Activated CD8-positive, alpha-beta memory T cell treated with anti-CD3 and anti-CD28 coated beads, Interleukin-2, amount 50 U/mL, for 48 hours (primary cell): ENCODE data around the gene RER1.
A peak's percentile ranks its signal among the peaks of the same experiment; 100 is the strongest.
"Not testable (repeated sequence)": the region's sequence is repeated elsewhere in the genome, so short reads cannot be mapped to it uniquely, and the experiment has no call there.

Source experiments
- DNase-seq: peaks from one replicate; pipeline ENCODE4 v3.0.0-alpha.2; 2020

The RER1 gene

DNA sequence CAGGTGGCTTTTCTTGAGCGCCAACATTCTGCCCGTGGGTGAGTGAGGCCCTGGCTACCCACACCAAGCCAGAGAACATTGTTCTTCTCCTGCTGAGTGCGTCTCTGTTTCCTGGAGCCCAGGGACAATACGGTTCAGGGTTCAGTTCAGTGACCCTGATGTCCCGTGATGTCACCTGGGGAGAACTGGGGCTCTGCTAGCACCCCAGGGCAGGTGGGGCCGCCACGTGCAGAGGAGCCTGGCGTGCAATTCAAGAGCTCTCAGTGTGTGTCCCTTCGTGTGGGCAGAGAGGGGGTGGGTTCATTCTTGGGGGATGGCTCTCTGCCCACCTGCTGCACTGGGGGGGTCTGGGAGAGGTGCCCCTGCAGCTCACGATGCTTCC, 38.9 kb downstream of the RER1 start:
- no peak for DNase-seq

- no peak for DNase-seq
These were observed 39.5 kb downstream of the RER1 start for GRCh38 chr1:2431103-2431502.

DNA sequence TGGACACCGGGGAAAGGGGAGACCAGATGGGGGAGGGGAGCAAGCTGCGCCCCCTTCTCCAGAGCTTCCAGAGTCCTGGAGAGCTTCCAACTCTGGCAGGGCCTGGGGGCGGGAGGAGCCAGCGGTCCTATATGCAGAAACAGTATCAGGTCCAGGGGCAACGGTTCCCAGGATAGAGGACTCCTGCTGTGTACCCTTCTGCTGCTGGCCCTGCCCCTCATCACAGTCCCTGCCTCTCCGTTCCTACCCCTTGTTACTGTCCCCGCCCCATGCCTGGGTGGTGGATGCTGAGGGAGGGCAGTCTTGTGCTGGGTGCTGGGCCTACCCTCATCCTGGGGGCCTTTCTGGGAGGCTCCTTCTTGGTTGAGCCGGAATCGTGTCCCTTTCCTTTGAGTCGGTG, 39.9 kb downstream of the RER1 start:
- DNase-seq = no peak

DNA sequence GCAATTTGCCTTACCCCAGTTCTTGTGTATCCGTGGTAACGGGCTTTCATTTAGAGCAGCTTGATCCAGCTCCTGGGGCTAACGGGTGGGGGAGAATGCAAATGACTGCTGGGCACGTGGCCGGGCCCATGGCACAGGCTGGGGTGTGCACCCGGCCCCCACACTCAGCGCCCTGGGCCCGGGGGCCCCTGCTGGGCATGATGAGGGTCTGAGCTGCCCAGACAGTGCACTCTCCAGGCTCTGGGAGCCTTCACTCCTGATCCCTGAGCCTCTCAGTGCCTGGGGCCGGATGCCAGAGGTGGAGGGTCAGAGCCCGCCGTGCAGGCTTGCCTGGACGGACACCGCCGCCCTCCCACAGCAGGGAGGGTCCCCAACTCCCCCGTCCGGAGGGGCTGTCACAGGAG, 40.8 kb downstream of the RER1 start:
- DNase-seq = no peak

DNA sequence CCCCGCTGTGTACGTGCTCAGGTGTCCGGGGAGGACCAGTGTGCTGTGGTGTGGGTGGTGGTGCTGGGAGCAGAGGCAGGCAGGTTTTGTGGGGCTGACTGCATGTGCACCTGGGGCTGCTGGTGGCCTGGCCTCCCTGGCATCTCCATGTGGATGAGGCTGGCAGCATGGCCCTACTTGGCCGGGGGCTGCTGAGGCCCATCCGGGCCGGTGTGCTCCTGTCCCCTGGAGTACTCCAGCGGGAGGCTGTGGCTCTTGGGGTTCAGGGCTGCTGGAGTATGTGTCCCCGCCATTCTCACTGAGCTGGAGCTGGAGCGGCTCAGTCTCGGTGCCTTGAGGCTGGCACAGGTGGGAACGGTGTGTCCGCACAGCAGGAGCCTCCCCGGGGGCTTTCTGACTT, 41.6 kb downstream of the RER1 start:
- no peak for DNase-seq

DNA sequence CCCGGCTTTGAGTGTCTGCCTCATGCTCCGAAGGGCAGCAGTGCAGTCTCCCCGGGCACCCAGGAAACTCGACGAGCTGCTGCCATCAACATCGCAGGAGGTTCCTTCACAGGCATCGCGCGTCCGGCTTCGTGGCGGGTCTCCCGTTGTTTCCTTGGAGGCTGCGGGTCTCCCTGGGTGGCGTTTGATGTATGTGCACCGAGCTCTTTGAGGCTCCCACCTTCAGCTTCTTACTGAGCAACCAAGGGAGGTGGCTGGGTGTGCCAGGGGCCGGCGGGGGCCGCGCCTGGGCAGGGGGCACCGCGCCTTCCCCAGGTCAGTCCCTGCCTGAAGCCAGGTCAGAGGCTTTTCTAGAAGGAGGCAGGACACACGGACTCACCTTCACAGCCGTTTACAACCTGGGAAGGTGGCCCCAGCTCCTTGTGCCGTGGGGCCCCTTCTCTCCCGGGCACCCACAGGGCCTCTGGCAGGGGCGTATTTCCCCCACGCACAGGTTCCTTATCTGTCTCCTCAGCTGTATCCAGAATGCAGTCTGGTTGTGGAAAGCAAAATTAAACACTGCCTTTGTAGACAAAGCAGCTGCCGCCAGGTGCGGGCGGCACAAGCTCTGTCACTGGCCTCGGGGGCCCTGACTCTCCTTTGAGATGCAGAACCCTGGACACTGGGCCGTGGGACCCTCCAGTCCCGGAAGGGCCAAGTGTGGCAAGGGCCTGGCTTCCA, 42.5 kb downstream of the RER1 start:
- no peak for DNase-seq

DNA sequence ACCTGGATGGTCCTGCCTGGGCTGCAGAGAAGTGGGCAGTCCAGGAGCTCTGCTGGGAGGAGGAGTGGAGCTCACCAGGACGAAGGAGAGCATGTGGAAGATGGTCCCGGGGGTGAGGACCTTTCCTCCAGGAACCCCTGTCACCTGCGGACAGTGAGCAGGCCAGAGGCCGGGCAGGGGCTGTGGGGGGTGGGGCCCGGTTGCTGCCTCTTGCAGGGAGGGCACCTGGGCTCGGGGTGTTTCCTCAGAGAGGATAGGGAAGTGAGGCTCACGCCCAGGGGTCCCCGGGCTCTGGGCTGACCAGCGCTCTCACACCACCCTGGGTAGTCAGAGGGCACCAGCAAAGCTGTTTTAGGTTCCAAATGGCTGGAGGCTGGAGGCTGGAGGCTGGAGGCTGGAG, 43.5 kb downstream of the RER1 start:
- no peak for DNase-seq

DNA sequence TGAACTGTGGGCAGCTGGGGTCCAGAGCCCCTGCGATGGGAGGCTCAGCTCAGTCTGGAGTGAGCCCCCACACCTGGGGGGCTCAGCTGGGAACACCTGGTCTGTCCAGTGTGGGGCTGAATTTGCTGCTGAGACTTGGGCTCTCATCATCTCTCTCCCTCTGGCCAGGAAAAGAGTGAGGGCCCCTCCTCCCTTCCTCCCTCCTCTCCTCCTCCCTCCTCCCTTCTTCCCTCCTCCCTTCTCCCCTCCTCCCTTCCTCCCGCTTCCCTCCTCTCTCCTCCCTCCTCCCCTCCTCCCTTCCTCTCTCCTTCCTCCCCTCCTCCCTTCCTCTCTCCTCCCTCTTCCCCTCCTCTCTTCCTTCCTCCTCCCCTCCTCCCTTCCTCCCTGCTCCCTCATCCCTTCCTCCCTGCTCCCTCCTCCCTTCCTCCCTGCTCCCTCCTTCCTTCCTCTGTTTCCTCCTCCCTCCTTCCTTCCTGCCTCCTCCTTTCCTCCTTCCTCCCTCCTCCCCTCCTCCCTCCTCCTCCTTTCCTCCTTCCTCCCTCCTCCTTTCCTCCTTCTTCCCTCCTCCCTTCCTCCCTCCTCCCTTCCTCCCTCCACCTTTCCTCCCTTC, 44.2 kb downstream of the RER1 start:
- no peak for DNase-seq

GRCh38 chr1:2436876-2437275, 45.2 kb downstream of the RER1 start:
- DNase-seq = no peak

DNA sequence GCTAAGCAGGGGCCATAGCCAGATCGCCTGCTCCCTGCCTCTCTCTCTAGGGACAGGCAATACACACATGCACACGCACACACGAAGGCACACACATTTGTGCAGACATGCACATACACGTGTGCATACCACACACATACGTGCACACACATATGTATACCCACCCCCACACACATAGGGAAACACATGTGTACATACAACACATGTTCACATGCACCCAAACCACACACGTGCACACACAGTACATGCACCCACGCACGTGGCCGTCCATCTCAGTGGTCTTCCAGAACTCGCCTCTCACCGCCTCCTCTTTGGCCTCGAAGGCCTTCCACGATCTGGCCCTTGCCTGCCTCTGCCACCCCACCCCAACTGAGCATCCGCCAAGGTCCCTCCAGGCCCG, 46.0 kb downstream of the RER1 start:
- DNase-seq = no peak

GRCh38 chr1:2438038-2438437, 46.4 kb downstream of the RER1 start:
- DNase-seq = no peak

DNA sequence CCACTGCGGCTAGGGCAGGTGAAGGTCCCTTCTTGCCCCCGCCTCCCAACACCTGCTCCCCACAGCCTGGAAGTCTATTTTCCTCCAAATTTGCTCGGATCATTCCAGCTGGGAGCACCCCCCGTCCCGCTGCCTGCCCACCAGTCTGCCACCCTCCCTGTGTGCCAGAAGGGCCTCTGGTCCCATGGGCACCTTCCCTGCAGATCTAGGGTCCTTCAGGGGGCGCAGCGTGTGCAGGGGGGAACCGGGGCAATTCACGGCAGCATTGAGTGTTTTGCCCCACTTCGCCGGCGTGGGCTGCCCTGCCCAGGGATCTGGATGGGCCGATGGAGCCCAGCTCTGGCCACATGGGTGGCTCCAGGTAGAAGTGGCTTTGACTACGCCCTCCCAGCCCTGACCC, 47.0 kb downstream of the RER1 start:
- no peak for DNase-seq

DNA sequence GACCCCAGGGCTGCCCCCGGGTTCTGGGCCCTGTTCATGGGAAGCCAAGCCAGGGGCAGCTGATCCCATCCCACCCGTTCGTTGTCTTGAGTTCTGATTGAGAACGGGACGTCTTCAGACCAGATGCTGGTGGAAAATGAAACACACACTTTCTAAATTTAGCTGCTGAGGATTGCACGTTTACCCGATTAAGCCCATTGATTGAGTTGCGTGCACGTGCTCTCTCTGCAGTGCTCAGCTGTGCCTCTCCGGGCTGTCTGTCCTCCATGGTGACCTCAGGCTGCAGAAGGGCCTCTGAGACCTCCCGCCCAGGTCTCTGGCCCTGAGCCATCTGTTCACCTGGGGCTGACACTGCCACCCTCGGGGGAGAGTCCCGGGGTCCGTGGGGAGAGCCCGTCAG, 47.7 kb downstream of the RER1 start:
- no peak for DNase-seq

DNA sequence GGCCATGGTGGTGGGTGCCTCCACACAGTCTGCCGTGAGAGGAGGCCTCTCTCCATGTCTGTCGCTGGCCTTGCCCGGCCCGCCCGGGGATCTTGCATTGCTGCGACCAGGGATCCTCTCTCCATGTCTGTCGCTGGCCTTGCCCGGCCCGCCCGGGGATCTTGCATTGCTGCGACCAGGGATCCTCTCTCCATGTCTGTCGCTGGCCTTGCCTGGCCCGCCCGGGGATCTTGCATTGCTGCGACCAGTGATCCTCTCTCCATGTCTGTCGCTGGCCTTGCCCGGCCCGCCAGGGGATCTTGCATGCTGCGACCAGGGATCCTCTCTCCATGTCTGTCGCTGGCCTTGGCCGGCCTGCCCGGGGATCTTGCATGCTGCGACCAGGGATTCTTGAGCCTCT, 48.7 kb downstream of the RER1 start:
- DNase-seq = not testable (repeated sequence)

DNA sequence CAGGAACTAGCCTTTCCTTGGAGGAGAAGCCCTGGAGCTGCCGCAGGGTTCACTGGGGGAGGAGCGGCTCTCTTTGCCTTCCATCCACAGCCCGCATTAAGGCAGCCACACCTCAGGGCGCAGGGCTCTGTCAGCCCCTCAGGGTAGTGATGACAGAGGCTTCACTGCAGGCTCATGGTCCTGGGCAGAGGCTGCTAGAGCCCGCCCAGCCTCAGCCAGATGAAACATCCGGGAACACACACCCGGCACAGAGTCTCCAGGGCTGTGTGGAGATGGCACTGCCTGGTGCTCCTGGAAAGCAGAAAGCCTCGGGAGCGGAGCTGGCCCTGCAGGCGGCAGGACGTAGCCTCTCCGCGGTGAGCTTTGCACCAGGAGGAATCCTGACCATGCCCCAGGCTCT, 50.1 kb downstream of the RER1 start:
- DNase-seq = no peak

DNA sequence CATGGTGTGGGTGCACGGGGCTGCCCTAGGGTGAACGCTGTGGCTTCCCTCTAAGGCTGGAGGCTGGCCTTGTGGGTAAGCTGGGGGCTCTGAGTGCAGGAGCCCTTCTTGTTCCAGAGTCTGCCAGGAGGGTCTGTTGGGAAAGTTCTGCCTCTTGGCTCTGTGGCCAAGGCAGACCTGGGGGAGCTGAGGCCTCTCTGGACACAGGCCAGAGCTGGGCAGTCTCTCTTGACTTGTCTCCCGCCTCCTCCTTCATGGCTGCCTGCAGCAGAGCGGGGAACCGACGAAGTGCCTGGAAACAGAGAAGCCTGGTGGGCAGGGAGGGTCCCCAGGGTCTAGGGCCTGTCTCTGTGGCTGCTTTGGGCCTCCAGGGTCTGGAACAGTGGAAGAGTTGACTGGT, 51.0 kb downstream of the RER1 start:
- no peak for DNase-seq

- peak; percentile 61 for DNase-seq
These were observed 51.9 kb downstream of the RER1 start for GRCh38 chr1:2443277-2444137.

DNA sequence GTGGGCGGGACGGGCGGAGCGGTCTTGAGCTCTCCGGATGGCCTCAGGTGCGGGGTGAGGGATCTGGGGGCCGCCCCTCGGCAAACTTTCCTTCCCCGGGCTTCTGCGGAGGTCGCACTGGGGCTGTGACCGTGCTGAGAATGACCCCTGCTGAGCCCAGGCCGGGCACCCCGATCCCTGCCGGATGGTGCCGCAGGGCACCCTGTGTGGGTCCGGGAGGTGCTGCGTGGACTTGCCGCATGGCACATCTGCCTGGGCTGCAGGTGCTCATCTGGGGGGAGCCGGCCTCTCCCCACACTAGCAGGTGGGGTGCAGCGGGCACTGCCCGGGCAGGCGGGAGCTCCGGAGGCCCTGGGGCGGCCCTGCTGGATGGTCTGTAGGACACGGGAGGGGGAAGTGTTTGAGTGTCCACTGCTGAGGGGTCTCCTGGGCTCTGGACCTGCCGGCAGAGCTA, 52.5 kb downstream of the RER1 start:
- no peak for DNase-seq

GRCh38 chr1:2445162-2445822, 53.7 kb downstream of the RER1 start:
- no peak for DNase-seq

DNA sequence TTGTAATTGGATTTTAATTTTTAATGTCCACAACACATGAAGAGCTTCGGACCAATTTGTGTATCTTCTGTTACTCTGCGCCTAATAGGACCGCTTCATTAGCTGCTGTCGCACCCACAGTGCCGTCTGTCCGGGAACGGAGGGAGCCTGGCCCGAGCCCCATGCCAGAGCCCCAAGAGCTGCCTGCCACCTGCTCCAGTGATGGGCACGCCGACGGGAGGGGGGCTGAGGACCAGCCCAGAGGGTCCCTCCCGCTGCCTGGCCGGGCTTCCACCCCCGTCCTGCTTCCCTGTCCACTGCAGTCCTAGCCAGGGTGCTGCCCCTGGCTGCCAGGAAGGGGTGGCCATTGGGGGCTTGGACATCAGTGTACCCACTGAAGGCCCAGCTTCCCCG, 54.2 kb downstream of the RER1 start:
- DNase-seq = no peak

- DNase-seq = no peak
These were observed 54.8 kb downstream of the RER1 start for GRCh38 chr1:2446394-2446793.

GRCh38 chr1:2446861-2447260, 55.2 kb downstream of the RER1 start:
- DNase-seq = no peak

- DNase-seq = no peak
These were observed 55.8 kb downstream of the RER1 start for GRCh38 chr1:2447276-2448097.
